Esophagus squamous epithelium (tissue), 4 donors: ENCODE results near the gene SLC27A5.

ENCODE experiments used
- CTCF ChIP-seq, 6 experiments: fragments of 450-650 bp in 4 of 6; fragments of 200-600 bp in 2 of 6; sonication (generic) in 2 of 6; IDR thresholded peaks; one replicate each; pipeline ENCODE4 v1.5.1; 2016 to 2019; ENCODE audit warnings: antibody characterized with exemption in 6 of 6, mild to moderate bottlenecking in 4 of 6, moderate library complexity in 4 of 6
- POLR2A ChIP-seq, 4 donors: fragments of 450-650 bp; IDR thresholded peaks; one replicate each; pipeline ENCODE4 v1.6.1; 2017; ENCODE audit warnings: antibody characterized with exemption in 4 of 4, mild to moderate bottlenecking in 4 of 4, moderate library complexity in 3 of 4

GRCh38 chr19:58450856-58451357 lies 60.9 kb downstream of the SLC27A5 start:
- no peak for TF ChIP-seq CTCF (IDR thresholded peaks at IDR 0.05)
- TF ChIP-seq POLR2A (IDR thresholded peaks at IDR 0.05), result no peak
